HTERT RPE-1 (cell line): ENCODE measurements around the gene VMP1.
"Not testable (repeated sequence)": the region's sequence is repeated elsewhere in the genome, so short reads cannot be mapped to it uniquely, and the experiment has no call there.

Source experiments
- in situ Hi-C: fragments of 300-500 bp; cut with MboI; formaldehyde crosslinking; loops from 4 replicates; pipeline ENCODE4 v1.14.3; 2020; ENCODE audit warnings: low sequenced_read_pairs

VMP1 gene

GRCh38 chr17:59853919-59854729 lies 146.7 kb downstream of the VMP1 start:
- in situ Hi-C loops, result not testable (repeated sequence)

- in situ Hi-C loops, result no loop called here
These were observed 149.7 kb downstream of the VMP1 start for GRCh38 chr17:59856859-59857794.

- in situ Hi-C loops, result no loop called here
These were observed 150.8 kb downstream of the VMP1 start for GRCh38 chr17:59858167-59858816.

GRCh38 chr17:59858932-59859331 lies 151.5 kb downstream of the VMP1 start:
- in situ Hi-C loops, result no loop called here

DNA sequence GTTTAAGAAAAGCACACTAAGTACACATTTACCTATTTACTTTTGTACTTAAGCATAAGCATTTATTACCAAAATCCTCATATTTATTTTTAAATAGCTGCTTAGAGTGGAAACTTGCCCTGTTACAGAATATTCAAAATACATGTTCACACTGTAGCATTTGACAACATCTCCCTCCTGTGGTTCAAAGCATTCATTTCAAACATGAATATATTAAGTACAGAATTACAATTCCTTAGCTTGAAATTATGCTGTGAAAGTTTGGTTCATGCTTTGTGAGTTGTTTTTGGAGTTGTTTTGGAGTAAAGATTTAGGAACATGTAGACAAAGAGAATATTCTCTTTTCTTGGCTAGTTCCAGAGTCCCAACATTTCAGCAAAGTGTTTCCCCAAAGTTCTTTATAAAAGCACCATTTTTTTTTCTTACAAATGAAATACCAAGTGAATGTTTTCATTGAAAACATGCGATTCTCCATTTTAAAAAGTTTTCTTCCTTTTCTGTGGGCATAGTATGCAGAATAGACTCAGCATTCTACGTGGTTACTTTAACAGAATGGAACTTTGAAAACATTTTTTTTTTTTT lies 152.1 kb downstream of the VMP1 start:
- in situ Hi-C loops, result no loop called here

- in situ Hi-C loops, result no loop called here
These were observed 156.2 kb downstream of the VMP1 start for GRCh38 chr17:59863616-59864015.

GRCh38 chr17:59869941-59870218 lies 162.4 kb downstream of the VMP1 start:
- in situ Hi-C loops, result no loop called here

GRCh38 chr17:59870482-59870881 lies 163.0 kb downstream of the VMP1 start:
- in situ Hi-C loops, result no loop called here

DNA sequence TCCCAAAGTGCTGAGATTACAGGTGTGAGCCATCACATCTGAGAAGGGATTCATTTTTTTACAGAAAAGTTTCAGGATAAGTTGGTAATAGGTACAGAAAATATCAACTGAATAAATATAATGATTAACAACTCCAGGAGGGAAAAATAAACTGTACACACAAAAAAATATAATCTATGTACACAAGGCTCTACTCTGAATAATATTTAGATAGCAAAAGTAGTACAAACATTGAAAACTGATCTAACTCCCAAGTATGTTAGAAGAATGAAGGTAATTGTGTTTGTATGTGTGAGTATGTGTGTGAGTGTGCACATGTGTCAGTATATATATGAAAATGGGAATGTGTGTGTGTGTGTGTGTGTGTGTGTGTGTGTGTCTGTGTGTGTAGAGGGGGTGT lies 164.9 kb downstream of the VMP1 start:
- in situ Hi-C loops, result no loop called here

DNA sequence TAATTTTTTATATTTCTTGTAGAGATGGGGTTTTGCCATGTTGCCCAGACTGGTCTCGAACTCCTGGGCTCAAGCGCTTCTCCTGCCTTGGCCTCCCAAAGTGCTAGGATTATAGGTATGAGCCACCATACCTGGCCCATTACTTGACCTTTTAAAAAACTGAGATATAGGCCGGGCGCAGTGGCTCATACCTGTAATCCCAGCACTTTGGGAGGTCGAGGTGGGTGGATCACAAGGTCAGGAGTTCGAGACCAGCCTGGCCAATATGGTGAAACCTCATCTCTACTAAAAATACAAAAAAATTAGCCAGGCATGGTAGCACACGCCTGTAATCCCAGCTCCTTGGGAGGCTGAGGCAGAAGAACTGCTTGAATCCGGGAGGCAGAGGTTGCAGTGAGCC lies 166.0 kb downstream of the VMP1 start:
- in situ Hi-C loops, result not testable (repeated sequence)

GRCh38 chr17:59874376-59874775 lies 166.9 kb downstream of the VMP1 start:
- in situ Hi-C loops, result no loop called here

GRCh38 chr17:59876107-59876506 lies 168.7 kb downstream of the VMP1 start:
- in situ Hi-C loops, result no loop called here

DNA sequence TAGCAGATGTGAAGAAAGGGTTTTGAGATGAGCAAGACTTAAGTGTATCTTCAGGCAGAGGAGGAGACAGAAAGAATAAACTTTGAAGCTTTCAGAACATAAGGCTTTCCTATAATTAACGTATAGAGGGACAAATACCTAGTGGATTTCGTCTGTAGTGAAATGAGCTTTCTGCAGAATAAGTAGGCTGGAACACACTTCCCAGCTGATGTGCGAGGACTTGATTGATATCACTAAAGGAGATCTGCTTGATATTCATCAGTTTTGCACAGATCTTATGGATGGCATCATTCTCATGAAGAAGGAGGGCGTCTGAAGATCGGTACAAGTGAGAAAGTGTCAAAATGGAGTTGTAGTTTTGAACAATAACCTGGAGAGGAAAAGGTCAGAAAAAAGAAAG lies 170.5 kb downstream of the VMP1 start:
- in situ Hi-C loops, result no loop called here

- in situ Hi-C loops, result no loop called here
These were observed 171.2 kb downstream of the VMP1 start for GRCh38 chr17:59878624-59879023.

- in situ Hi-C loops, result no loop called here
These were observed 177.4 kb downstream of the VMP1 start for GRCh38 chr17:59884861-59885260.

GRCh38 chr17:59888145-59888750 lies 180.8 kb downstream of the VMP1 start:
- in situ Hi-C loops, result no loop called here

DNA sequence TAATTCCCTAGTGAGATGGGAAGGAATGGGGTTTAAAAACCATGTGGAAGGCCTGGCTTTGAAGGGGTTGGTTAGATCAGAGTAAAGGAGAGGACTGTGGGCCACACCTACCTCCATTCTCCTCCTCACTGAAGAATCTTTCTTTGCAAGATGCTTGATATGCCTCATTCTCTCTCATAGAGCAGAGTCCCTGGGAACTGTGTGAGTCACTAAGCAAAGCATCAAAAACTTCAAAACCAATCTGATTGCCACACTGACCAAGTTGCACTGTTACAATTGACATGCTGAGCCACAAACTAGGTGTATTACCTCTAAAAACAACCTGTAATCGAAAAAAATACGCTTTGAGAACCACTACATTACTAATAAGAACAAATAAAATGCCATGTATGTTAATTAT lies 183.3 kb downstream of the VMP1 start:
- in situ Hi-C loops, result no loop called here
